Astrocyte (in vitro differentiated cells and primary cell): ENCODE measurements around the gene CAMKMT.

Source experiments
- EZH2 ChIP-seq: IDR thresholded peaks from 2 replicates; pipeline ENCODE4 v1.6.1; 2012; ENCODE audit warnings: mild to moderate bottlenecking, low read length, inconsistent platforms; ENCODE audit not compliant: insufficient read depth
- TF ChIP-seq, protein P1 (sequence below): IDR thresholded peaks from 2 replicates; pipeline ENCODE4 v1.5.1; 2011; ENCODE audit warnings: low read depth, mild to moderate bottlenecking, inconsistent platforms, low read length, moderate library complexity; ENCODE audit not compliant: insufficient read depth

DNA sequence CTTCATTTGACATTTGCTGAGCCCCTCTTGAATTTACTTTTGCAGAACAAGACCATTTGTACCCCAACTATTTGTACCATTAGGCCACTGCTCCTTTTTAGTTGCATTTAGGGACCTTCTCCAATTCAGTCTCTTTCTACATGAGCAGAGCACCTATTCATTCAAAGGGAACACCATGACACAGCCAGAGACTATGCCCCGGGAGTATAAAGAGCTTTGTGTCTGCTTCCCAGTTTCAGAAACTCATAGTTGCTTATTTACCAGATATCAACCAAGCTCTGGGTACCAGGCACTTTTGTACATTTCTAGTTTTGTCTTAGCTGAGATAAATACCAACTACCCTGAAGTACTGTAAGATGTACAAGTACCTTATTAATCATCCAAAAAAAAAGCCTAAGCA, 310.7 kb downstream of the CAMKMT start:
- TF ChIP-seq, protein P1, sequence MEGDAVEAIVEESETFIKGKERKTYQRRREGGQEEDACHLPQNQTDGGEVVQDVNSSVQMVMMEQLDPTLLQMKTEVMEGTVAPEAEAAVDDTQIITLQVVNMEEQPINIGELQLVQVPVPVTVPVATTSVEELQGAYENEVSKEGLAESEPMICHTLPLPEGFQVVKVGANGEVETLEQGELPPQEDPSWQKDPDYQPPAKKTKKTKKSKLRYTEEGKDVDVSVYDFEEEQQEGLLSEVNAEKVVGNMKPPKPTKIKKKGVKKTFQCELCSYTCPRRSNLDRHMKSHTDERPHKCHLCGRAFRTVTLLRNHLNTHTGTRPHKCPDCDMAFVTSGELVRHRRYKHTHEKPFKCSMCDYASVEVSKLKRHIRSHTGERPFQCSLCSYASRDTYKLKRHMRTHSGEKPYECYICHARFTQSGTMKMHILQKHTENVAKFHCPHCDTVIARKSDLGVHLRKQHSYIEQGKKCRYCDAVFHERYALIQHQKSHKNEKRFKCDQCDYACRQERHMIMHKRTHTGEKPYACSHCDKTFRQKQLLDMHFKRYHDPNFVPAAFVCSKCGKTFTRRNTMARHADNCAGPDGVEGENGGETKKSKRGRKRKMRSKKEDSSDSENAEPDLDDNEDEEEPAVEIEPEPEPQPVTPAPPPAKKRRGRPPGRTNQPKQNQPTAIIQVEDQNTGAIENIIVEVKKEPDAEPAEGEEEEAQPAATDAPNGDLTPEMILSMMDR, result no peak
- no peak for TF ChIP-seq EZH2
